DOHH2 (cell line): ENCODE data around the gene PSAP.

Experiments used
- H3F3A ChIP-seq: fragments of 200-600 bp; sonication (generic), shearing (Covaris generic); 2 replicates; pipeline ENCODE4 v1.6.0; 2016; ENCODE audit warnings: antibody characterized with exemption, mild to moderate bottlenecking; ENCODE audit not compliant: control insufficient read depth, insufficient read depth
- H3K27ac ChIP-seq: fragments of 200-600 bp; sonication (generic); 2 replicates; pipeline ENCODE4 v1.5.1; 2014; ENCODE audit warnings: low read depth, mild to moderate bottlenecking, low read length, moderate library complexity
- H3K27me3 ChIP-seq: fragments of 200-600 bp; sonication (generic); 2 replicates; pipeline ENCODE4 v1.6.1; 2014; ENCODE audit warnings: mild to moderate bottlenecking, low read length, mixed read lengths; ENCODE audit not compliant: control insufficient read depth
- H3K36me3 ChIP-seq: fragments of 200-600 bp; sonication (generic); 2 replicates; pipeline ENCODE4 v1.6.1; 2014; ENCODE audit warnings: mild to moderate bottlenecking, low read length, moderate library complexity, mixed read lengths; ENCODE audit not compliant: control insufficient read depth
- H3K4me1 ChIP-seq: fragments of 200-600 bp; sonication (generic); 2 replicates; pipeline ENCODE4 v1.6.1; 2014; ENCODE audit warnings: mild to moderate bottlenecking, low read length, mixed read lengths; ENCODE audit not compliant: control insufficient read depth
- H3K4me2 ChIP-seq: fragments of 200-600 bp; sonication (generic); 2 replicates; pipeline ENCODE4 v1.6.0; 2014; ENCODE audit warnings: mild to moderate bottlenecking, low read length, moderate library complexity
- H3K4me3 ChIP-seq: fragments of 200-600 bp; sonication (generic); 2 replicates; pipeline ENCODE4 v1.5.1; 2014; ENCODE audit warnings: mild to moderate bottlenecking, low read length, mixed read lengths
- H3K79me2 ChIP-seq: fragments of 200-600 bp; sonication (generic); 2 replicates; pipeline ENCODE4 v1.6.1; 2014; ENCODE audit warnings: mild to moderate bottlenecking, low read length, mixed read lengths; ENCODE audit not compliant: control insufficient read depth
- H3K9me2 ChIP-seq: fragments of 200-600 bp; sonication (generic); replicated peaks from 2 replicates; pipeline ENCODE4 v1.6.1; 2014; ENCODE audit warnings: mild to moderate bottlenecking, low read length, mixed read lengths; ENCODE audit not compliant: control insufficient read depth
- H3K9me3 ChIP-seq: fragments of 200-600 bp; sonication (generic); 2 replicates; pipeline ENCODE4 v1.6.1; 2014; ENCODE audit warnings: antibody characterized with exemption, low read length, mixed read lengths; ENCODE audit not compliant: control insufficient read depth, insufficient read depth
- H4K20me1 ChIP-seq: fragments of 200-600 bp; sonication (generic); 2 replicates; pipeline ENCODE4 v1.6.0; 2014; ENCODE audit warnings: low read depth, mild to moderate bottlenecking, antibody characterized with exemption, low read length, moderate library complexity; ENCODE audit not compliant: control insufficient read depth, insufficient read depth
- EZH2phosphoT487 ChIP-seq: fragments of 200-600 bp; sonication (generic); IDR thresholded peaks from 2 replicates; pipeline ENCODE4 v1.6.1; 2017; ENCODE audit warnings: borderline replicate concordance, mild to moderate bottlenecking, antibody characterized with exemption, low read length, moderate library complexity, mixed read lengths
- TF ChIP-seq, protein P1 (sequence below): fragments of 200-600 bp; sonication (generic); IDR thresholded peaks from one replicate; pipeline ENCODE4 v1.5.1; 2014; ENCODE audit warnings: antibody characterized with exemption, mild to moderate bottlenecking, low read depth, low read length; ENCODE audit not compliant: poor library complexity, severe bottlenecking

PSAP gene

DNA sequence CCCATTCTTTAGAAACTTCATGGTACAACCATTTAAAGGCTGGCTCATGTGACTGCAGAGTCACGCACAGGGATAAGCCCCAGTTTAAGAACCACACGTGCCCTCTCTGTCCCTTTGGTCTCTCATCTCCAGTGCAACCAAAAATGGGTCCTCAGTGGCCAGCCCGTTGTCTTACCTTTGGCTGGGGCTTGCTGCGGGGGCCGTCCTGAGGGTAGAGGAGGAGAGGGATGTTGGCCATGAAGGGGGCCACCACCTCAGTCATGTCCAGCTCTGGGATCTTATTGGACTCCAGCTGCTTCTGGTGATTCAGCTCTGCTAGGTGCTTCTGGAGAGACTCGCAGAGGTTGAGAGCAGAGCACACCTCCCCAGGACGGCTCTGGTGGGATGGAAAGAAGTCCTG lies 22.3 kb downstream of the PSAP start:
- no peaks in the 10 kb centered on the region for H3K9me2 ChIP-seq
- peaks cover 3% of the 10 kb centered on the region; the same call in 1 of the 2 replicates for H3K79me2 ChIP-seq
- no peaks in the 10 kb centered on the region for H3K27me3 ChIP-seq
- no peak overlapping the region for H3K4me3 ChIP-seq
- no peak for TF ChIP-seq EZH2phosphoT487
- TF ChIP-seq, protein P1, sequence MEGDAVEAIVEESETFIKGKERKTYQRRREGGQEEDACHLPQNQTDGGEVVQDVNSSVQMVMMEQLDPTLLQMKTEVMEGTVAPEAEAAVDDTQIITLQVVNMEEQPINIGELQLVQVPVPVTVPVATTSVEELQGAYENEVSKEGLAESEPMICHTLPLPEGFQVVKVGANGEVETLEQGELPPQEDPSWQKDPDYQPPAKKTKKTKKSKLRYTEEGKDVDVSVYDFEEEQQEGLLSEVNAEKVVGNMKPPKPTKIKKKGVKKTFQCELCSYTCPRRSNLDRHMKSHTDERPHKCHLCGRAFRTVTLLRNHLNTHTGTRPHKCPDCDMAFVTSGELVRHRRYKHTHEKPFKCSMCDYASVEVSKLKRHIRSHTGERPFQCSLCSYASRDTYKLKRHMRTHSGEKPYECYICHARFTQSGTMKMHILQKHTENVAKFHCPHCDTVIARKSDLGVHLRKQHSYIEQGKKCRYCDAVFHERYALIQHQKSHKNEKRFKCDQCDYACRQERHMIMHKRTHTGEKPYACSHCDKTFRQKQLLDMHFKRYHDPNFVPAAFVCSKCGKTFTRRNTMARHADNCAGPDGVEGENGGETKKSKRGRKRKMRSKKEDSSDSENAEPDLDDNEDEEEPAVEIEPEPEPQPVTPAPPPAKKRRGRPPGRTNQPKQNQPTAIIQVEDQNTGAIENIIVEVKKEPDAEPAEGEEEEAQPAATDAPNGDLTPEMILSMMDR, result no peak
- H3K36me3 ChIP-seq, result peaks cover 37% of the 10 kb centered on the region
- H4K20me1 ChIP-seq, result no peaks in the 10 kb centered on the region
- no peak overlapping the region for H3K27ac ChIP-seq
- H3K4me1 ChIP-seq, result peaks cover 13% of the 10 kb centered on the region
- H3K9me3 ChIP-seq, result no peaks in the 10 kb centered on the region
- no peak overlapping the region for H3K4me2 ChIP-seq
- no peaks in the 10 kb centered on the region for H3F3A ChIP-seq

DNA sequence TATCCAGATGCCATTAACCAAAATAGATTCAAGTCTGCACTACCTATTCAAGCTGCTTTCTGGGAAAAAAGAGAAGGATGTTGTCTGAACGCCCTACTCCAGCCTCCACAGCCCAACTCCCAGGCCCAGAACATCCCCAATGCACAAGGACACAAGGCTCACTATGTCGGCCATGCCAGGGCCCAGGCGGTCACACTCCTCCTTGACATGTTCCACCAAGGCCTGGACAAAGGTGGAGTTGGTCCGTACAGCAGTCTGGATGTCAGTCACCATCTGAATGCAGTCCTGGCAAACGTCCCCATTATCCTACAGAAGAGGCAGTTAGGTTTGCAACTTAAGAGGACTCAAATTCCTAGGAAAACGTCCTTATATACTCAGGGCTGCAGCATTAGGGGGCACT lies 23.2 kb downstream of the PSAP start:
- peaks cover 37% of the 10 kb centered on the region for H3K36me3 ChIP-seq
- TF ChIP-seq EZH2phosphoT487, result no peak
- TF ChIP-seq, protein P1, result no peak

DNA sequence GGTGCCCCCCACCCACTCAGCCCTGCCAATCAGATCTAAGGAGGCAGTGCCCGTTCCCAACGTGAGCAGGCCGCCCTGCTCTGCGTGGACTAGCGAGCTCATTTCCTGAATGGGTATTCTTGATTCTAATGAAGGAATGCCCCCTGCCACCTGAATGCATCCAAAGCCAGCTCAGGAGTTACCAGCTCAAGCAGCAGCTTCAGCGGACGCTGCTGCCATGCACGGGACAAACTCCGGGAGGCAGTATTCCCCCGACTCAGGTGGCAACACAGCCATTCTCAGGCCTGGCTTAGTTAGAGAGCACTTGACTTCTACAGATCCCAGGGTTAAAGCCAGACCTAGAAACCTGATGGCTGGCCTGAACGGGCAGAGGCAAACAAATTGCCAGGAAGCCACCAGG lies 25.8 kb downstream of the PSAP start:
- peaks cover 27% of the 10 kb centered on the region for H3K36me3 ChIP-seq
- H3K27me3 ChIP-seq, result no peaks in the 10 kb centered on the region
- H3K4me2 ChIP-seq, result no peak overlapping the region
- no peaks in the 10 kb centered on the region for H3K9me2 ChIP-seq
- H3K4me3 ChIP-seq, result no peak overlapping the region
- no peaks in the 10 kb centered on the region for H4K20me1 ChIP-seq
- no peaks in the 10 kb centered on the region for H3F3A ChIP-seq
- no peak for TF ChIP-seq EZH2phosphoT487
- TF ChIP-seq, protein P1, result peak; percentile 24
- no peaks in the 10 kb centered on the region for H3K9me3 ChIP-seq
- peaks cover 5% of the 10 kb centered on the region; the same call in 1 of the 2 replicates for H3K4me1 ChIP-seq
- no peaks in the 10 kb centered on the region for H3K79me2 ChIP-seq
- H3K27ac ChIP-seq, result no peak overlapping the region

More for the DNA sequence above, 23.2 kb downstream of the PSAP start:
- Histone ChIP-seq H3K4me3 (no peak overlapping the region), H3K9me2 (no peaks in the 10 kb centered on the region), H3K4me1 (peaks cover 5% of the 10 kb centered on the region), H3K27ac (no peak overlapping the region), H3K27me3 (no peaks in the 10 kb centered on the region), H3K4me2 (no peak overlapping the region), H3F3A (no peaks in the 10 kb centered on the region), H4K20me1 (no peaks in the 10 kb centered on the region), H3K79me2 (no peaks in the 10 kb centered on the region), H3K9me3 (no peaks in the 10 kb centered on the region)
